ENCODE measurements around the gene DIP2B.
"Not testable (repeated sequence)": the region's sequence is repeated elsewhere in the genome, so short reads cannot be mapped to it uniquely, and the experiment has no call there.

- TF ChIP-seq CTCF, POLR2AphosphoS5, POLR2A, EP300 (IDR thresholded peaks at IDR 0.05): not testable (repeated sequence)
Measured at GRCh38 chr12:50556796-50557195, 52.0 kb downstream of the DIP2B start.

Measured in upper lobe of left lung (tissue), 4 donors.